ENCODE measurements around the gene KHDC4.

Gene KHDC4

GRCh38 chr1:155934097-155934935 lies at the start of gene KHDC4:
TSS of gene KHDC4 (minus strand) at chr1:155934413. CDS start at chr1:155934373, 40 bp downstream.
- peak; percentile 99 for DNase-seq

- peak; percentile 50 for DNase-seq
Measured at GRCh38 chr1:155983191-155984024, 49.2 kb upstream of the KHDC4 start.

- no peak for DNase-seq
Measured at GRCh38 chr1:155982106-155982505, 47.9 kb upstream of the KHDC4 start.

DNA sequence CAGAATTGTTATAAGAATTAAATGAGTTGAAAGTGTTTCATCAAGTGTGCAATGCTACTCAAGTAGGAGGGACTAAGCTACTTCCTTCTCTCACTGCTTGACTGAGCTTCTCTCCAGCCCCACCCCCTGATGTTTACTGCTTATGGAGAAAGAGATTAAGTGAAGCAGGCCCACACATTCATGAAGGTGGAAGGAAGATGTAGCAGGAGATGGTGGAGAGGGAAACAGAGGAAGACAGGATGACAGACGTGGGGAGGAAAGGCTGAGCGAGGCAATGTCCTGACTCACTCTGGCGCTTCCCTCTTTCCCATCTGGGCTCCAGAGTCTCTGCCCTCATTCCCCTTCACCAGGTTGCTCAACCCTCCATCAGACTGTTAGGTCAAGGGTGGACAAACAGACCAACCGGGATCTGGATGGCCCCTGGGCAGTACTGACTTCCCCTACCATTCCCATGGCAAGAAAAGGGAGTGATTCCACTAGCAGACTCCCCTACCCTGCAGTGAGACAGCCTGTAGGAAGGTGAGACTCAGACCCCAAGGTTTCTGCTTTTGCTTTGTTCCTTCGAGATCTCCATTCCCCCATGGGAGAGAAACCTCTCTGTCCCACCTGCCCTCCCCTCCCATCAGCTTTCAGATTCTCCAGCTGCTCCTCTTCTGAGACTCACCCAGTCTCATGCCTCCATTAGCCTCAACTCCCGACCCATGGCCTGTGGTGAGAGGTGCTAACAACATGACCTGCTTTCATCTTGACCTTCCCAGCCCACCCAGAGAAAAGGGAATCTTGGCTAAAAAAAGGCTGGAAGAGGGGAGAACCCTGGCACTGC lies 47.3 kb upstream of the KHDC4 start:
- DNase-seq = no peak

- DNase-seq = no peak
Measured at GRCh38 chr1:155979597-155980343, 45.6 kb upstream of the KHDC4 start.

DNA sequence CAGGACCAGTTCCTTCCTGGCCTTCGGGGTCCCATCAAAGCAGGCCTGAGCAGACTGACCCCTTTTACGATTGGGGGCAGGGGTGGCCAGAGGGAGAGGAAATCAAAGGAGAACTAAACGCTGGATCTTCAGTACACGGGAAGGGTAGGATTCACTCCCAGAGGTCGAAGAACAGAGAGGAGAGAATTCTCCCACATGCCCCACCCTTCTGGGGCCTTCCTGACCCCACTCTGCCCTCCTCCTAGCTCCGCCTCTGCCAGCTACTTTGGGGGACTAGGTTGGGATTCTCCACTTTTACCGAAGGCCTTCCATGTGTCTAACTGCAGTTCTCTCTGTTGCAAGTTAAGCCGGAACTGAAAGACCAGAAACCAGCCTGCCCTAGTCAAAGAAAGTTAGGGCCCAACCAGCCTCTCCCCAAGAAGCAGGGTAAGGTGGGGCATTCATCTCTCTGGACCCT lies 44.8 kb upstream of the KHDC4 start:
- DNase-seq = no peak

GRCh38 chr1:155978325-155978972 lies 44.2 kb upstream of the KHDC4 start, which contains the start of gene ARHGEF2:
TSS of gene ARHGEF2 (minus strand) at chr1:155978547. CDS start at chr1:155978427, 120 bp downstream.
- peak; percentile 32 for DNase-seq

DNA sequence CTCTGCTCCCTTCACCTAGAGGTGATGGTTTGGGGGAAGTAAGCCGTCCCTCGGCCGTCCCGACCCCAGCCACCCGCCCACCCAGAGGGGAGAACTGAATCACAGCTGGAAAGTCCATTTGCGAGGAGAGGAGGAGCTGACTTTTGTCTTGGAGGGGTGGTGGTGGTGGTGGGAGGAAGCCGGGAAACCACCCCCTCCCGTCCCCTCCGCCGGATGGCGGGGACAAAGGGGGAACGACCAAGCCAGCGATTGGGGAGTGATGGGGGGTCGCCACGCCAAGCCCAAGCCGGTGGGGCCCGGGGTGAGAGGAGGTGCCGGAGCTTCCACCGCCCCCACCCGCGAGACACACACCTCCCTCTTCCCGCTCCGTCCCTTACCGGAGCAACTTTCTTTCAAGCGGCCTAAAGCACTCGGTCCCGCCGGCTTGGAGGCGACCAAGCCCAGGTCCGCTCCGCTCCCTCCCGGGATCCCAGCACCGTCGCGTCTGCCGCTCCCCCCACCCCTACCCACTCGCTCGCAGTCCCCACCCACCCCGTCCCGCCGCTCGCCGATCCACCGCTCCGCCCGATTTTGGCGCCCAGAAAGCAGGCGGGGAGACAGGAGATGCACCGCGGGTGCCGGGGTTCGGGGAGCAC lies 43.6 kb upstream of the KHDC4 start:
- no peak for DNase-seq

DNA sequence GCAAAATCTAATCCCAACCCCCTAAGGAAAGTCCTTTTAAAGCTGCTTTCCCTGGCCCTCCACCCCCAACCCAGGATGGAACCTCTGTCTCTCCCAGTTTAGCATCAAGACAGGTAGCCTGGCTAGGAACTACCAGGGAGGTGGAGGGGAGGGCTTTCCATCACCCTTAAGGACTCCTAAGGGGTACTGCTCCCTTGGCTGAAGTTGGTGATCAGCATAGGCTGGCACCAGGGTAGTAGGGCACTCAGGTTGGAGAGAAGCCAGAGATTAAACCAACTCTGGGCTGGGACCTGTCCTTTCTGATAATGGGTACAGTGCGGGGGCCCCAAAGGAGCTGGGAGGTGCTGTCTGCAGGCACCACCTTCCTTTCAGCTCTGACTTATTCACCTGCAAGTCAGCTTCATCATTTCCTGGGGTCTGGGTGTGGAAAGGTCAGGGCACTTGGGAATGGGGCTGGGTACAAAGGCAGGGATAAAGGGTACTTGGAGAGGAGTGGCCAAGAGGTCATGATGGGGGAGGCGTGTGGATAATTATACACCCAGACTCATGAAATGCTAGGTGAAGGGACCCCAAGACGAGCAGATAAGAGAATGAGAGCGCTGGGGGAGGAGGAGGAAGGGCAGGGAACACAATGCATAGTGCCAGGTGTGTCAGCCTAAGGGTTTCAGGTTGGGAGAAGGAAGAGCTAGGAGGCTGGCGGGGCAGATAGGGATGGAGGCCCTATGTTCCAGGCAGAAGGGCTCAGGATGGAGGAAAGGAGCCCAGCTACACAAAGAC lies 42.9 kb upstream of the KHDC4 start:
- DNase-seq = no peak

DNA sequence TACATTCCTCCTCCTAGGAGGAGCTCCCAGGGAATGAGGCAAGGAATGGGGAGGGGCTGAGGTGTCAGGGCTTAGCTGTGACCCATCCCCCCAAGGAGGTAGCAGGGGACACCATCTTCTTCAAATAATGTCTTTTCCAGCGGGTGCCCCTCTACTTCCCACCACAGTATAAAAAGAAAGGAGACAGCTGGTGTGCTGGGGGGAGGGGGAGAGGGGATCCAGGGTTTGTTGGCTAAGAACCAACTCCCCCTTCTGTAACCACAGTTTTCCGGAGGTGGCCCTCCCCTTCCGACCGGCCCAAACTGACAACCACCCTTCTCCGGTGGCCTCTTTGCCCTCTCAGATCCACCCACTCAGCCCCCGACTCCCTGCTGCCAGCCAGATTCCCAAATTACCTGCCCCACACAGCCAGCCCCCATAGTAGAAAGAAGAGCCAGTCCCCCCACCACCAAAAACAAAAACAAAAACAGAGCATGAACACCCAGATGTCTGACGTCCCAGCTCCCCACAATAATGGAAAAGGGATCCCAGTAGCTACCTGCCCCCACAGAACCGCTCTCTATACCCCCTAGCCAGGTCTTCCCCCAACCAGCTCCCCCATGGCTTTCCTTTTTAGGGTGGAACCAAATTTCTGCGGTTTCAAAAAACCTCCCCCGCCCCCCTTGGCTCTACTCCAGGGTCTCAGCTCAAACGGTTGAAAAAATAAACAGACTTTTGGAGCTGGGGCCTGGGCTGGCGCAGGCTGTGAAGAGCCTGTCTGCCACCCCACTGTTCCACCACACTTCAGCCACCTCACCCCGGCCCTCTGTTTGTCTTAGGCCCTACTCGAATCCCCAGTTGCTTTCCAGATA lies 42.1 kb upstream of the KHDC4 start:
- peak; percentile 89 for DNase-seq

DNA sequence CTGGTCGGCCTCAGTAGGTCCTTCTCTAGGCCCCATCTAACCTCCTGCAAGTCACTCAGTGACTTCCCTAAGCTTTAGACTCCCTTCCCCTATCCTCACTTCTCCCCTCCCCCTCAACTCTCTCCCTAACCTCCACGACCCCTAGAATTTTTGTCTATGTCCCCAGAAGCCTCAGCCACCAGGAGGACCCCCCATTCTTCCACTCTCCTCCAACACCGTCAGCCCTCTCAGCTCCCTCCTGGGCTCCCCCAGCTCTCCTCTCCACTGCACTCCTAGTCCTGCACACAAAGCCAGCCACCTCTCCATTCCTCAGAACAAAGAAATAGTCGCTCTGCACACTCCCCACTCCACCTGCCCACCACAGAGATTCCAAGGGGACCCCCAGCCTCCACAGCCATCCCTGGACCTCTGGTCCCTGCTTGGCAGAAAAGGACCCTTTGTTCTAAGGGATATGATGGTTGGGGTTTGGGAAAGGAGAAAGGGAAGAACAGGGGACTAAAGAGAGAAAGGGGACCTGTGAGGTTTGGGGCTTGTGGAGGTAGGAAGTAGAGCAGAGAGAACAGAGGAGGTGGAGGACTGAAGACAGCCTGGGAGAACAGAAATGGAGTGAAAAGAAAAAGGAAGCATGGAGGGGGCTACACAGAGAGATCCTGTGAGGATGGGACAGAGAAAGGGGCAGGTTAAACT lies 41.3 kb upstream of the KHDC4 start:
- no peak for DNase-seq

DNA sequence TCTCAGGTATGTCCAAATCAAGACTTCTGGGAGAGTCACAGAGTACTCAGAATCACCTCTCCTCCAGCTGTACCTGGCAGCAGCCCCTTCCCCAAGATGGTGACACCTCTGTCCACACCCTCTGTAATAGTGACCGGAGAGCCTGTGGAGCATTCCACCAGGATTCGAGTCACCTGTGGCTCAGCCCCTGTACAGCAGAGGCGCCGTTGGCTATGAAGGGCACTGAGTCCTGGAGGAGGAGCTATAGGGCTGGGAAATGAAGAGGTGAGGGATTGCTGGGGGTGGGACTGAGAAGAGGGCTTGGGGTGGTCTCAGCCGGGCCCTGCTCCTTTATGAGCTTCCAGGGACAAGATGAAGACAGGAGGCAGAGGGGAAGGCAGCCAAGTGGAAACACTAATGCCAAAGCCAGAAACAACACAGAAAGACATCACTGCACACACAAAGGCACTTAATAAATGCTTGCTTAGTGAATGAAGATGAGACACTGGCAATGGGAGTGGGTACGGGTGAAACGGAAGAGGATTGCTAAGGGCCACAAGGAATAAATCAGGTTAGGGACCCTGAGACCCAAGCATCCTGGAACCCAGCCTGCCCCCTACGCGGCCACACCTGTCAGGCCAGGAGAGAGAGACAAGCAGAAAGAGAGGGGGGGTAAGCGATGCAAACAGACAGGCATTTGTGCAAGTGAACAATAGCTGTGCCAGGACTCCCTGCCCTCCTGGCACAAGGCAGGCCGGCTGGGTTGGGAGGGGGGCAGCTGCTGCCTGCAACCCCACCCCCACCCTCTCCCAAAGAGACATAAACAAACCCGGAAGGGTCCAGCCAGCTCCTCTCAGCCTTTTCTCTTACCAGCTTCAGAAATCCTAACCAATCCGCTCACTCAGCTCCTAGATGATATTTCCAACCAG lies 40.2 kb upstream of the KHDC4 start:
- DNase-seq = peak; percentile 75

- no peak for DNase-seq
Measured at GRCh38 chr1:155973723-155974122, 39.5 kb upstream of the KHDC4 start.

DNA sequence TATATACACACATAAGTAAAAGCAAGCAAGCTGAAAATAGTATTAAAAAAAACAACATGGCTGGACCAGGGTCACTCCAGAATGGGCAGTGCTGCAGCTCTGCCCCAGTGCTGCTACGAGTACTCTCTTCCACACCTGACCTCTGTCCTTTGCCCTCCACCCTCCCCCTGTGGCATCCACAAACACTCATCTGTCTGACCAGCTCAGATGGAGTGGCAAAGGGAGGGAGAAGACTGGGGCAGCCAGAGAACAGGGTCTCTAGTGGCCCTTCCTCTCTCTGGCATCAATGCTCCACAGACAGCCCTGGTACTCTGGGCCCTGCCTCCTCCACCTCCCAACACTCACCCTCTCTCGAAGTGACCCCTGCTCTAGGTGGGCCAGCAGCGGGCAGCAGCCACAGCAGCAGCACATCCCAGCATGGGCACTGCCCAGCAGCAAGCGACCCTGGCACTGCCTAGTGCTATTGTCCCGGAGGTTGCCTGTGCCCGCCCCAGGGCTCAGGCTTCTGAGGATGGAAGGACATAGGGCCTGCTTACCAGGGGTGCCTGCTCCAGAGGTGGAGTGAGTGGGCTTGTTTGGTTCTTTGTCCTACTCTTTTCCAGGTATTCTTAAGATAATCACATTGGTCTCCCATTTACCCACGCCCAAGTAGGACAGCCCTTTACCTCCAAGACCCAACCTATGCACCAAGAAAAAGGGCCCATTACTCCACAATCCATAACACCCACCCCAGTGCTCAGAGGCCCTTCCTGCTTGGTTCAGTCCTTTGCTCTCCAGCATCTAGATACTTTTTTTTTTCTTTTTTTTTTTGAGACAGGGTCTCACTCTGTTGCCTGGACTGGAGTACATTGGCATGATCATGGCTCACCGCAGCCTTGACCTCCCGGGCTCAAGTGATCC lies 37.9 kb upstream of the KHDC4 start:
- no peak for DNase-seq

DNA sequence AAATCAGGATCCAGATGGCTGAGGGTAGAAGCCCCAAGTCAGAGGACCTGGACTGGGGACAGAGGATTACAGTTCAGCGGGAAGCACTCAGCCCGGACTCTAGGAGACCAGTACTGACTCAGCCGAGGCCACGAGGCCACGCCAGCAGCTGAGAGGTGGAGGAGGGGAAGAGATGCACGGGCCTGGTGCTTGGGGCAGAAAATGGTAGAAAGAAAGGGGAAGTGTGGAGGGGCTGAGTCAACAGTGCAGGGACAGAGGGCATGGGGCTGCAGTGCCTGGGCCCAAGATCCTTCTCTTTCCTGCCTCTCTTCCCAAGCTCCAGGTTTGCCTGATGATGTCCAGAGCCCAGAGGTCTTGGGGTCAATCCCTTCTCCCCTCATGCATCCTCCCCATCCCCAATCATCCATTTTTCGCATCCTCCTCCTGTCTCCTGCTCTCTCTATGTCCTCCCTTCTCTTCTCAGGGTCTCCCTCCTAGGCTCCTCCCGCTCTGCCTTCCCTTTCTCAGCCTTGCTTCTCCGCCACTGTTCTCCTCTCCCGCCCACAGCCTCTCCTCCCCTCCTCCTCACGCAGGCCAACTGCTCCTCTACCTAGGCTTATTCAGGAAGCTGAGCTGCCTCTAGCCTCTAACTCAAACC lies 36.4 kb upstream of the KHDC4 start:
- no peak for DNase-seq

GRCh38 chr1:155969377-155969791 lies 35.2 kb upstream of the KHDC4 start:
- DNase-seq = no peak
